ENCODE results near the gene RBM33. TPM values are rescaled to one million over a fixed set of nuclear protein-coding genes. Genes with fewer than 3 reads are reported as not detected.

The RBM33 gene
- total and polyA plus RNA-seq, 9 of the 15 experiments (the other 6 are each of a cell fraction or from before 2014, with no cell fraction given): 4.4 to 80.7 (median 27.3) TPM

DNA sequence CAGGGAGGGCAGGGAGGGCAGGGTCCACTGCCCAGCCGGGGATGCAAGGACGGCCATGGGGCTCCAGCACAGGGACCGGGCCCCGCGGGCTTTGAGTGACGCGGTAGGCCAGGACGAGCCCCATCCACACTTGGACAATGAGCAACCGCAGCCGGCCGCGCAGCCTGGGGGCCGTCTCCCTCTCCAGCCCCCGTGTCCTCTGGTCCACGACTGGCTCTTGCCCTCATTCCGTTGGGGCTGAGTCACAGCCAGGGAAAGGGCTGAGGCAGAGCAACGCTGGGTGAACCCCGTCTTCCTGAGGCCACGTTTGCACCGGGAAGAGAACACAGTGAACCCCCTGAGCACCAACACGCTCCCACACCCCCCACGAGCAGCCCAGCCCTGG lies 144.1 kb downstream of the RBM33 start:
- TF ChIP-seq POU5F1 (IDR thresholded peaks at IDR 0.05; ENCODE audit: borderline replicate concordance, low read depth, low read length, partially characterized antibody): no peak
- no peak for TF ChIP-seq TAL1 (IDR thresholded peaks at IDR 0.05)
- no peak for TF ChIP-seq ZNF830 (CRISPR knock-in tag; IDR thresholded peaks at IDR 0.05)
- TF ChIP-seq BRD9 (IDR thresholded peaks at IDR 0.05; ENCODE audit: low read depth, partially characterized antibody): no peak
- TF ChIP-seq GATAD2B (IDR thresholded peaks at IDR 0.05; ENCODE audit: borderline replicate concordance): no peak
- TF ChIP-seq ZNF583 (CRISPR knock-in tag; IDR thresholded peaks at IDR 0.05): no peak
- TF ChIP-seq, protein P1, sequence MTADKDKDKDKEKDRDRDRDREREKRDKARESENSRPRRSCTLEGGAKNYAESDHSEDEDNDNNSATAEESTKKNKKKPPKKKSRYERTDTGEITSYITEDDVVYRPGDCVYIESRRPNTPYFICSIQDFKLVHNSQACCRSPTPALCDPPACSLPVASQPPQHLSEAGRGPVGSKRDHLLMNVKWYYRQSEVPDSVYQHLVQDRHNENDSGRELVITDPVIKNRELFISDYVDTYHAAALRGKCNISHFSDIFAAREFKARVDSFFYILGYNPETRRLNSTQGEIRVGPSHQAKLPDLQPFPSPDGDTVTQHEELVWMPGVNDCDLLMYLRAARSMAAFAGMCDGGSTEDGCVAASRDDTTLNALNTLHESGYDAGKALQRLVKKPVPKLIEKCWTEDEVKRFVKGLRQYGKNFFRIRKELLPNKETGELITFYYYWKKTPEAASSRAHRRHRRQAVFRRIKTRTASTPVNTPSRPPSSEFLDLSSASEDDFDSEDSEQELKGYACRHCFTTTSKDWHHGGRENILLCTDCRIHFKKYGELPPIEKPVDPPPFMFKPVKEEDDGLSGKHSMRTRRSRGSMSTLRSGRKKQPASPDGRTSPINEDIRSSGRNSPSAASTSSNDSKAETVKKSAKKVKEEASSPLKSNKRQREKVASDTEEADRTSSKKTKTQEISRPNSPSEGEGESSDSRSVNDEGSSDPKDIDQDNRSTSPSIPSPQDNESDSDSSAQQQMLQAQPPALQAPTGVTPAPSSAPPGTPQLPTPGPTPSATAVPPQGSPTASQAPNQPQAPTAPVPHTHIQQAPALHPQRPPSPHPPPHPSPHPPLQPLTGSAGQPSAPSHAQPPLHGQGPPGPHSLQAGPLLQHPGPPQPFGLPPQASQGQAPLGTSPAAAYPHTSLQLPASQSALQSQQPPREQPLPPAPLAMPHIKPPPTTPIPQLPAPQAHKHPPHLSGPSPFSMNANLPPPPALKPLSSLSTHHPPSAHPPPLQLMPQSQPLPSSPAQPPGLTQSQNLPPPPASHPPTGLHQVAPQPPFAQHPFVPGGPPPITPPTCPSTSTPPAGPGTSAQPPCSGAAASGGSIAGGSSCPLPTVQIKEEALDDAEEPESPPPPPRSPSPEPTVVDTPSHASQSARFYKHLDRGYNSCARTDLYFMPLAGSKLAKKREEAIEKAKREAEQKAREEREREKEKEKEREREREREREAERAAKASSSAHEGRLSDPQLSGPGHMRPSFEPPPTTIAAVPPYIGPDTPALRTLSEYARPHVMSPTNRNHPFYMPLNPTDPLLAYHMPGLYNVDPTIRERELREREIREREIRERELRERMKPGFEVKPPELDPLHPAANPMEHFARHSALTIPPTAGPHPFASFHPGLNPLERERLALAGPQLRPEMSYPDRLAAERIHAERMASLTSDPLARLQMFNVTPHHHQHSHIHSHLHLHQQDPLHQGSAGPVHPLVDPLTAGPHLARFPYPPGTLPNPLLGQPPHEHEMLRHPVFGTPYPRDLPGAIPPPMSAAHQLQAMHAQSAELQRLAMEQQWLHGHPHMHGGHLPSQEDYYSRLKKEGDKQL (CRISPR knock-in tag; IDR thresholded peaks at IDR 0.05; ENCODE audit: borderline replicate concordance): no peak
- TF ChIP-seq U2AF2 (optimal IDR thresholded peaks at IDR 0.05; ENCODE audit: low read depth, low read length): no peak
- TF ChIP-seq MTF1 (CRISPR knock-in tag; IDR thresholded peaks at IDR 0.05; ENCODE audit: borderline replicate concordance): no peak
- no peak for TF ChIP-seq ZEB2 (IDR thresholded peaks at IDR 0.05)
- no peak for TF ChIP-seq TAF7 (tag; IDR thresholded peaks at IDR 0.05)
- TF ChIP-seq, protein P2, sequence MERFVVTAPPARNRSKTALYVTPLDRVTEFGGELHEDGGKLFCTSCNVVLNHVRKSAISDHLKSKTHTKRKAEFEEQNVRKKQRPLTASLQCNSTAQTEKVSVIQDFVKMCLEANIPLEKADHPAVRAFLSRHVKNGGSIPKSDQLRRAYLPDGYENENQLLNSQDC (CRISPR knock-in tag; IDR thresholded peaks at IDR 0.05): no peak
- TF ChIP-seq MBD2 (IDR thresholded peaks at IDR 0.05; ENCODE audit: borderline replicate concordance, low read depth): no peak
- TF ChIP-seq ATF1 (CRISPR knock-in tag; IDR thresholded peaks at IDR 0.05): no peak
- TF ChIP-seq ATF1 (tag; IDR thresholded peaks at IDR 0.05): no peak
- TF ChIP-seq SMC3 (conservative IDR thresholded peaks at IDR 0.05; ENCODE audit: insufficient read depth, low read depth, low read length): no peak
- no peaks in the 10 kb centered on the region for H3K9me1 ChIP-seq (ENCODE audit: control insufficient read depth, insufficient read depth, low read length)
- ChIA-PET POLR2A (no interaction called here), CTCF (ENCODE audit: low intra/inter-chr PET ratio) (no interaction called here)
- peaks cover 0 to 12% of the 10 kb centered on the region in 2 experiments; a peak in 1 of 5 replicates for H3K4me1 ChIP-seq (replicated peaks in 1 of 2; ENCODE audit: control insufficient read depth in 2 of 2, insufficient read depth in 2 of 2, low read length in 2 of 2)
- H3K27ac ChIP-seq (ENCODE audit: extremely low read depth, low read depth, low read length): no peak overlapping the region
- H3K27me3 ChIP-seq (ENCODE audit: control insufficient read depth in 2 of 2, insufficient read depth in 2 of 2, low read length in 2 of 2): no peaks in the 10 kb centered on the region; a peak in 1 of 5 replicates
- H3K4me2 ChIP-seq (ENCODE audit: insufficient read depth, low read length): no peak overlapping the region
- H3K9me3 ChIP-seq (replicated peaks; ENCODE audit: control insufficient read depth, insufficient read depth, low read depth, low read length): no peaks in the 10 kb centered on the region; the same call in 1 of the 2 replicates
- no peak for DNase-seq (ENCODE audit: extremely low read depth in 1 of 4, low spot score in 3 of 4)
- no peak overlapping the region for H3K4me3 ChIP-seq
- no peaks in the 10 kb centered on the region for H4K20me1 ChIP-seq (replicated peaks; ENCODE audit: control insufficient read depth, insufficient read depth, low read length)
- no peak overlapping the region for H2AFZ ChIP-seq (ENCODE audit: low read depth, low read length)
- BruUV-seq (replicated peaks): no TSS peak
- no peak for FAIRE-seq
- in situ Hi-C loops (cut with MboI): no loop called here
- intact Hi-C loops (cut with micrococcal nuclease): no loop called here
- ATAC-seq: peak; percentile 14
- H3K9ac ChIP-seq (ENCODE audit: insufficient read depth in 1 of 2, low read depth in 2 of 2, low read length in 2 of 2): peak overlapping the region in 1 of 2 experiments; percentile 65; a peak in 1 of 4 replicates
- H3K36me3 ChIP-seq (ENCODE audit: control insufficient read depth, insufficient read depth, low read length): no peaks in the 10 kb centered on the region
- whole genome bisulfite sequencing (ENCODE audit: insufficient coverage, low coverage, missing lambda C conversion rate): 65% methylated on average over 18 of the region's 22 CpGs
- H3K79me2 ChIP-seq (ENCODE audit: control insufficient read depth, insufficient read depth, low read length): no peaks in the 10 kb centered on the region

Measured in K562 (cell line).